Germinal center (tissue), 1 donor: ENCODE results near the gene RPN1.
"Not testable (repeated sequence)": the region's sequence is repeated elsewhere in the genome, so short reads cannot be mapped to it uniquely, and the experiment has no call there.

ENCODE experiments used
- DNase-seq: peaks from one replicate; pipeline ENCODE4 v3.0.0; 2012; ENCODE audit warnings: mixed read lengths, low spot score

Gene RPN1

GRCh38 chr3:128650096-128651050, at the start of gene RPN1:
Gene RPN1 (minus strand): TSS chr3:128650818. CDS start chr3:128650800, 18 bp downstream.
- DNase-seq, result peak; percentile 91

- DNase-seq, result peak; percentile 22
These were observed 47.8 kb upstream of the RPN1 start for GRCh38 chr3:128698211-128699047.

- DNase-seq, result no peak
These were observed 46.7 kb upstream of the RPN1 start for GRCh38 chr3:128697341-128697740.

- DNase-seq, result no peak
These were observed 43.1 kb upstream of the RPN1 start for GRCh38 chr3:128693696-128694095.

GRCh38 chr3:128689060-128689459, 38.4 kb upstream of the RPN1 start:
- DNase-seq, result no peak

- DNase-seq, result no peak
These were observed 35.8 kb upstream of the RPN1 start for GRCh38 chr3:128686465-128686864.

GRCh38 chr3:128684986-128685726, 34.5 kb upstream of the RPN1 start:
- DNase-seq, result no peak

- DNase-seq, result no peak
These were observed 33.3 kb upstream of the RPN1 start for GRCh38 chr3:128683957-128684356.

GRCh38 chr3:128681369-128681829, 30.8 kb upstream of the RPN1 start:
- no peak for DNase-seq

- DNase-seq, result peak; percentile 96
These were observed 30.2 kb upstream of the RPN1 start for GRCh38 chr3:128680603-128681368.

GRCh38 chr3:128679338-128679737, 28.7 kb upstream of the RPN1 start:
- no peak for DNase-seq

- DNase-seq, result not testable (repeated sequence)
These were observed 25.2 kb upstream of the RPN1 start for GRCh38 chr3:128675802-128676201.

GRCh38 chr3:128674161-128674784, 23.7 kb upstream of the RPN1 start:
- no peak for DNase-seq

- no peak for DNase-seq
These were observed 17.0 kb upstream of the RPN1 start for GRCh38 chr3:128667641-128668040.

GRCh38 chr3:128665362-128666021, 14.9 kb upstream of the RPN1 start:
- DNase-seq, result no peak

GRCh38 chr3:128663151-128663550, 12.5 kb upstream of the RPN1 start:
- DNase-seq, result no peak

- no peak for DNase-seq
These were observed 4.9 kb upstream of the RPN1 start for GRCh38 chr3:128655531-128655930.

- not testable (repeated sequence) for DNase-seq
These were observed 3.6 kb upstream of the RPN1 start for GRCh38 chr3:128653993-128654805.

GRCh38 chr3:128653383-128653992, 2.9 kb upstream of the RPN1 start:
- DNase-seq, result not testable (repeated sequence)
